ENCODE results near the gene EDNRA. TPM values are rescaled to one million over a fixed set of nuclear protein-coding genes. Genes with fewer than 3 reads are reported as not detected.

Gene EDNRA
- total RNA-seq, 4 donors from 2014 or later: 9.7 to 206 (median 42.0) TPM

- no peaks in the 10 kb centered on the region for H3K27me3 ChIP-seq
- no peaks in the 10 kb centered on the region for H3K9me3 ChIP-seq
- intact Hi-C loops (cut with DNase I; ENCODE audit: low total_unique reads): no loop called here
- no peaks in the 10 kb centered on the region for H3K4me1 ChIP-seq
- H3K27ac ChIP-seq: no peak overlapping the region
- no peaks in the 10 kb centered on the region for H3K36me3 ChIP-seq
- no peak for DNase-seq
- H3K4me3 ChIP-seq: no peak overlapping the region
- TF ChIP-seq POLR2A (IDR thresholded peaks at IDR 0.05) (no peak), CTCF (IDR thresholded peaks at IDR 0.05) (no peak)
Measured at GRCh38 chr4:147581606-147582350, 100.9 kb downstream of the EDNRA start.

- no peaks in the 10 kb centered on the region for H3K27me3 ChIP-seq
- no peaks in the 10 kb centered on the region for H3K9me3 ChIP-seq
- intact Hi-C loops (cut with DNase I; ENCODE audit: low total_unique reads): no loop called here
- no peak overlapping the region for H3K4me3 ChIP-seq
- no peak overlapping the region for H3K27ac ChIP-seq
- no peak for DNase-seq
- TF ChIP-seq CTCF (IDR thresholded peaks at IDR 0.05): no peak
- TF ChIP-seq POLR2A (IDR thresholded peaks at IDR 0.05): no peak
- no peaks in the 10 kb centered on the region for H3K36me3 ChIP-seq
- no peaks in the 10 kb centered on the region for H3K4me1 ChIP-seq
Measured at GRCh38 chr4:147582386-147583060, 101.6 kb downstream of the EDNRA start.

GRCh38 chr4:147583876-147584275 lies 103.0 kb downstream of the EDNRA start:
- no peaks in the 10 kb centered on the region for H3K4me1 ChIP-seq
- intact Hi-C loops (cut with DNase I; ENCODE audit: low total_unique reads): no loop called here
- no peak overlapping the region for H3K4me3 ChIP-seq
- H3K9me3 ChIP-seq: no peaks in the 10 kb centered on the region
- no peak for DNase-seq
- TF ChIP-seq CTCF (IDR thresholded peaks at IDR 0.05) (no peak), POLR2A (IDR thresholded peaks at IDR 0.05) (no peak)
- no peaks in the 10 kb centered on the region for H3K27me3 ChIP-seq
- H3K27ac ChIP-seq: no peak overlapping the region
- no peaks in the 10 kb centered on the region for H3K36me3 ChIP-seq

- no peak overlapping the region for H3K27ac ChIP-seq
- intact Hi-C loops (cut with DNase I; ENCODE audit: low total_unique reads): no loop called here
- H3K9me3 ChIP-seq: no peaks in the 10 kb centered on the region
- H3K36me3 ChIP-seq: no peaks in the 10 kb centered on the region
- peaks cover 0 to 7% of the 10 kb centered on the region in 2 donors for H3K4me1 ChIP-seq
- no peaks in the 10 kb centered on the region for H3K27me3 ChIP-seq
- no peak overlapping the region for H3K4me3 ChIP-seq
- no peak for TF ChIP-seq POLR2A (IDR thresholded peaks at IDR 0.05)
- no peak for DNase-seq
Measured at GRCh38 chr4:147586032-147586431, 105.1 kb downstream of the EDNRA start.

GRCh38 chr4:147586637-147587036 lies 105.7 kb downstream of the EDNRA start:
- no peaks in the 10 kb centered on the region for H3K9me3 ChIP-seq
- intact Hi-C loops (cut with DNase I; ENCODE audit: low total_unique reads): no loop called here
- no peaks in the 10 kb centered on the region for H3K36me3 ChIP-seq
- no peak overlapping the region for H3K27ac ChIP-seq
- no peak overlapping the region for H3K4me3 ChIP-seq
- H3K27me3 ChIP-seq: no peaks in the 10 kb centered on the region
- DNase-seq: no peak
- H3K4me1 ChIP-seq: peaks cover 0 to 7% of the 10 kb centered on the region in 2 donors
- no peak for TF ChIP-seq POLR2A (IDR thresholded peaks at IDR 0.05)
- no peak for TF ChIP-seq CTCF (IDR thresholded peaks at IDR 0.05)
